H9 (cell line): ENCODE measurements around the gene CDH5. TPM values are rescaled to one million over a fixed set of nuclear protein-coding genes. Genes with fewer than 3 reads are reported as not detected.
"Not testable (repeated sequence)": the region's sequence is repeated elsewhere in the genome, so short reads cannot be mapped to it uniquely, and the experiment has no call there.

Source experiments
- DNase-seq: peaks from one replicate; pipeline ENCODE4 v3.0.0-alpha.2; 2017
- H2AFZ ChIP-seq: one replicate; pipeline ENCODE4 v1.6.1; 2013; ENCODE audit warnings: mild to moderate bottlenecking, low read length, control low read depth, moderate library complexity
- H2AK5ac ChIP-seq: 2 replicates; pipeline ENCODE4 v1.6.1; 2013; ENCODE audit warnings: low read length, control low read depth, mixed read lengths; ENCODE audit not compliant: insufficient read length
- H2BK120ac ChIP-seq: one replicate; pipeline ENCODE4 v1.6.1; 2013; ENCODE audit warnings: low read depth, mild to moderate bottlenecking, low read length, control low read depth, inconsistent platforms; ENCODE audit not compliant: poor library complexity, severe bottlenecking
- H2BK12ac ChIP-seq: 2 replicates; pipeline ENCODE4 v1.6.1; 2013; ENCODE audit warnings: low read length, control low read depth, mixed read lengths, low read depth; ENCODE audit not compliant: insufficient read length
- H2BK15ac ChIP-seq: 2 replicates; pipeline ENCODE4 v1.6.1; 2013; ENCODE audit warnings: low read depth, low read length, control low read depth
- H2BK20ac ChIP-seq: one replicate; pipeline ENCODE4 v1.6.1; 2013; ENCODE audit warnings: low read depth, mild to moderate bottlenecking, low read length, control low read depth, inconsistent platforms; ENCODE audit not compliant: poor library complexity, severe bottlenecking
- H2BK5ac ChIP-seq: 2 replicates; pipeline ENCODE4 v1.6.1; 2013; ENCODE audit warnings: low read length, control low read depth, mixed read lengths; ENCODE audit not compliant: insufficient read length
- H3K14ac ChIP-seq: 2 replicates; pipeline ENCODE4 v1.6.1; 2013; ENCODE audit warnings: low read length, control low read depth; ENCODE audit not compliant: insufficient read depth
- H3K18ac ChIP-seq: 2 replicates; pipeline ENCODE4 v1.6.1; 2013; ENCODE audit warnings: low read depth, mild to moderate bottlenecking, mixed read lengths, low read length, control low read depth; ENCODE audit not compliant: insufficient read length
- H3K23ac ChIP-seq: 2 replicates; pipeline ENCODE4 v1.6.1; 2013; ENCODE audit warnings: low read length, control low read depth, mixed read lengths, low read depth; ENCODE audit not compliant: insufficient read length
- H3K23me2 ChIP-seq: 2 replicates; pipeline ENCODE4 v1.6.1; 2013; ENCODE audit warnings: low read depth, mild to moderate bottlenecking, mixed read lengths, low read length, control low read depth; ENCODE audit not compliant: insufficient read length, poor library complexity, severe bottlenecking
- H3K27ac ChIP-seq: 2 replicates; pipeline ENCODE4 v1.5.1; 2013; ENCODE audit warnings: low read length, control low read depth, mixed read lengths, low read depth; ENCODE audit not compliant: insufficient read length
- H3K27me3 ChIP-seq: 2 replicates; pipeline ENCODE4 v1.6.1; 2013; ENCODE audit warnings: low read length, control low read depth, inconsistent platforms; ENCODE audit not compliant: insufficient read depth
- H3K4ac ChIP-seq: 2 replicates; pipeline ENCODE4 v1.6.1; 2013; ENCODE audit warnings: low read depth, mild to moderate bottlenecking, control low read depth, inconsistent platforms, low read length, moderate library complexity
- H3K4me1 ChIP-seq: 2 replicates; pipeline ENCODE4 v1.6.1; 2013; ENCODE audit warnings: low read length, control low read depth, inconsistent platforms; ENCODE audit not compliant: insufficient read depth
- H3K4me2 ChIP-seq: 2 replicates; pipeline ENCODE4 v1.6.1; 2013; ENCODE audit warnings: low read length, control low read depth, mixed read lengths; ENCODE audit not compliant: insufficient read length, insufficient read depth
- H3K56ac ChIP-seq: 2 replicates; pipeline ENCODE4 v1.6.1; 2013; ENCODE audit warnings: low read depth, mild to moderate bottlenecking, mixed read lengths, low read length, control low read depth; ENCODE audit not compliant: insufficient read length
- H3K79me1 ChIP-seq: 2 replicates; pipeline ENCODE4 v1.6.1; 2013; ENCODE audit warnings: low read depth, mild to moderate bottlenecking, moderate library complexity, low read length, control low read depth, inconsistent platforms; ENCODE audit not compliant: insufficient read depth, poor library complexity, severe bottlenecking
- H3K79me2 ChIP-seq: 2 replicates; pipeline ENCODE4 v1.6.1; 2013; ENCODE audit warnings: low read length, control low read depth, inconsistent platforms; ENCODE audit not compliant: insufficient read depth
- H3K9ac ChIP-seq: 2 replicates; pipeline ENCODE4 v1.6.1; 2013; ENCODE audit warnings: low read length, control low read depth, mixed read lengths; ENCODE audit not compliant: insufficient read length; ENCODE audit errors: extremely low read depth
- H3K9me3 ChIP-seq: one replicate; pipeline ENCODE4 v1.6.1; 2013; ENCODE audit warnings: low read depth, low read length, inconsistent platforms; ENCODE audit not compliant: control insufficient read depth
- H3T11ph ChIP-seq: one replicate; pipeline ENCODE4 v1.6.1; 2013; ENCODE audit warnings: mild to moderate bottlenecking, low read length, control low read depth, inconsistent platforms
- H4K20me1 ChIP-seq: one replicate; pipeline ENCODE4 v1.6.1; 2013; ENCODE audit not compliant: control insufficient read depth, insufficient read length, insufficient read depth
- H4K5ac ChIP-seq: 2 replicates; pipeline ENCODE4 v1.6.1; 2013; ENCODE audit warnings: low read depth, mild to moderate bottlenecking, mixed read lengths, low read length, control low read depth; ENCODE audit not compliant: insufficient read length
- H4K8ac ChIP-seq: replicated peaks from 2 replicates; pipeline ENCODE4 v1.6.1; 2013; ENCODE audit warnings: low read length, control low read depth, mixed read lengths, low read depth; ENCODE audit not compliant: insufficient read length
- H4K91ac ChIP-seq: 2 replicates; pipeline ENCODE4 v1.6.1; 2013; ENCODE audit warnings: low read depth, mild to moderate bottlenecking, moderate library complexity, mixed read lengths, low read length, control low read depth; ENCODE audit not compliant: insufficient read length
- H3K27ac Mint-ChIP-seq, 3 experiments: 2 replicates in 2 of 3; 3 replicates in 1 of 3; pipeline ENCODE4 v1.8.0; 2020 to 2021; ENCODE audit warnings: mixed read lengths in 3 of 3, mild to moderate bottlenecking in 1 of 3, moderate library complexity in 1 of 3
- H3K27me3 Mint-ChIP-seq: 2 replicates; pipeline ENCODE4 v1.8.0; 2021; ENCODE audit warnings: low read depth, mild to moderate bottlenecking, moderate library complexity, mixed read lengths
- H3K36me3 Mint-ChIP-seq, 3 experiments: 2 replicates in 2 of 3; 3 replicates in 1 of 3; pipeline ENCODE4 v1.8.0; 2020 to 2021; ENCODE audit warnings: low read depth in 3 of 3, mixed read lengths in 3 of 3; ENCODE audit not compliant: insufficient read depth in 1 of 3
- H3K4me1 Mint-ChIP-seq, 2 experiments: 2 replicates each; pipeline ENCODE4 v1.8.0; 2020; ENCODE audit warnings: mixed read lengths in 2 of 2
- H3K4me3 Mint-ChIP-seq, 2 experiments: 2 replicates in 1 of 2; 3 replicates in 1 of 2; pipeline ENCODE4 v1.8.0; 2020 to 2021; ENCODE audit warnings: mild to moderate bottlenecking in 2 of 2, mixed read lengths in 2 of 2, moderate library complexity in 1 of 2
- H3K9me3 Mint-ChIP-seq, 2 experiments: 2 replicates in 1 of 2; 3 replicates in 1 of 2; pipeline ENCODE4 v1.8.0; 2020; ENCODE audit warnings: mild to moderate bottlenecking in 2 of 2, mixed read lengths in 2 of 2, moderate library complexity in 1 of 2
- WGBS: extraction: QIAGEN DNeasy Blood & Tissue Kit; methylation state at CpG from one replicate; pipeline ENCODE4 v1.1.7; 2013; ENCODE audit warnings: missing lambda C conversion rate, low lambda C conversion rate, mixed read lengths; ENCODE audit not compliant: insufficient read length; ENCODE audit errors: extremely low coverage; 5-methylcytosine and 5-hydroxymethylcytosine counted together
- total RNA-seq: library from RNA; stranded (reverse); gene quantifications from 2 replicates; pipeline ENCODE4 v1.2.1, GENCODE V29; 2021
- TF ChIP-seq, protein P1 (sequence below): fragments of 200-600 bp; sonication (generic); conservative IDR thresholded peaks from 3 replicates; pipeline ENCODE4 v1.8.0; 2021; ENCODE audit warnings: antibody characterized with exemption, mild to moderate bottlenecking

Gene CDH5
- total RNA-seq, 1 experiment from 2014 or later = 0.20 TPM

DNA sequence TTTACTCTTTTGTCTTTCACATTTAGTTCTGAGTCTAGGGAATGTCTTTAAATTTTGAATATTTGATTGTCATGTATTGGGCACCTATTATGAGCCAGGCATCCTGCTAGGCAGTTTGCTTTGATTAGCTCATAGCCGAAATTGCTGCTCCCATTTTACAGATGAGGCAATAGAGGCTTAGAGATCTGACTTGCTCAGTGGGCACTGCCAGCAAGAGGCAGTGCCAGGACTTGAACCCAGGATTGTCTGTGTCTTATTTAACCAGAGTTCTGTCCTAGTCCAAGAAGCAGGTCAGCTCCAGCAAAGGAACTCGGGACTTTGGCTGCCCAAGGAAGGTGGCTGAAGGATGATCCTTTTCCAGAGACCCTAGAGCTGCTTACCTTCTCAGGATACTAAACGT, 85.1 kb downstream of the CDH5 start:
- H2BK5ac ChIP-seq = no peak overlapping the region
- no peaks in the 10 kb centered on the region for H3K4me1 ChIP-seq
- H2BK12ac ChIP-seq = no peak overlapping the region
- no peak overlapping the region for H2BK15ac ChIP-seq
- no peak overlapping the region for H3K56ac ChIP-seq
- no peak overlapping the region for H4K5ac ChIP-seq
- H3K79me2 ChIP-seq = no peaks in the 10 kb centered on the region
- H3T11ph ChIP-seq = no peak overlapping the region
- no peaks in the 10 kb centered on the region for H3K27me3 ChIP-seq
- H3K4me3 Mint-ChIP-seq = no peak overlapping the region
- no peaks in the 10 kb centered on the region for H3K9me3 ChIP-seq
- no peaks in the 10 kb centered on the region for H4K20me1 ChIP-seq
- H3K9ac ChIP-seq = no peak overlapping the region
- H4K91ac ChIP-seq = no peak overlapping the region
- no peak overlapping the region for H3K27ac ChIP-seq
- no peaks in the 10 kb centered on the region for H3K4me1 Mint-ChIP-seq
- no peak overlapping the region for H3K18ac ChIP-seq
- TF ChIP-seq, protein P1, sequence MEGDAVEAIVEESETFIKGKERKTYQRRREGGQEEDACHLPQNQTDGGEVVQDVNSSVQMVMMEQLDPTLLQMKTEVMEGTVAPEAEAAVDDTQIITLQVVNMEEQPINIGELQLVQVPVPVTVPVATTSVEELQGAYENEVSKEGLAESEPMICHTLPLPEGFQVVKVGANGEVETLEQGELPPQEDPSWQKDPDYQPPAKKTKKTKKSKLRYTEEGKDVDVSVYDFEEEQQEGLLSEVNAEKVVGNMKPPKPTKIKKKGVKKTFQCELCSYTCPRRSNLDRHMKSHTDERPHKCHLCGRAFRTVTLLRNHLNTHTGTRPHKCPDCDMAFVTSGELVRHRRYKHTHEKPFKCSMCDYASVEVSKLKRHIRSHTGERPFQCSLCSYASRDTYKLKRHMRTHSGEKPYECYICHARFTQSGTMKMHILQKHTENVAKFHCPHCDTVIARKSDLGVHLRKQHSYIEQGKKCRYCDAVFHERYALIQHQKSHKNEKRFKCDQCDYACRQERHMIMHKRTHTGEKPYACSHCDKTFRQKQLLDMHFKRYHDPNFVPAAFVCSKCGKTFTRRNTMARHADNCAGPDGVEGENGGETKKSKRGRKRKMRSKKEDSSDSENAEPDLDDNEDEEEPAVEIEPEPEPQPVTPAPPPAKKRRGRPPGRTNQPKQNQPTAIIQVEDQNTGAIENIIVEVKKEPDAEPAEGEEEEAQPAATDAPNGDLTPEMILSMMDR = no peak
- DNase-seq = no peak
- WGBS = no CpG with 5 or more reads among the region's 3 CpGs
- H3K27me3 Mint-ChIP-seq = peaks cover 8% of the 10 kb centered on the region
- H3K27ac Mint-ChIP-seq = no peak overlapping the region
- no peak overlapping the region for H2AFZ ChIP-seq
- no peak overlapping the region for H2BK20ac ChIP-seq
- no peak overlapping the region for H2AK5ac ChIP-seq
- no peak overlapping the region for H3K14ac ChIP-seq
- H4K8ac ChIP-seq = no peak overlapping the region
- no peak overlapping the region for H2BK120ac ChIP-seq
- no peak overlapping the region for H3K4ac ChIP-seq
- H3K4me2 ChIP-seq = no peak overlapping the region
- H3K9me3 Mint-ChIP-seq = no peaks in the 10 kb centered on the region
- H3K36me3 Mint-ChIP-seq = no peaks in the 10 kb centered on the region
- H3K79me1 ChIP-seq = no peaks in the 10 kb centered on the region
- H3K23me2 ChIP-seq = no peaks in the 10 kb centered on the region
- no peak overlapping the region for H3K23ac ChIP-seq

DNA sequence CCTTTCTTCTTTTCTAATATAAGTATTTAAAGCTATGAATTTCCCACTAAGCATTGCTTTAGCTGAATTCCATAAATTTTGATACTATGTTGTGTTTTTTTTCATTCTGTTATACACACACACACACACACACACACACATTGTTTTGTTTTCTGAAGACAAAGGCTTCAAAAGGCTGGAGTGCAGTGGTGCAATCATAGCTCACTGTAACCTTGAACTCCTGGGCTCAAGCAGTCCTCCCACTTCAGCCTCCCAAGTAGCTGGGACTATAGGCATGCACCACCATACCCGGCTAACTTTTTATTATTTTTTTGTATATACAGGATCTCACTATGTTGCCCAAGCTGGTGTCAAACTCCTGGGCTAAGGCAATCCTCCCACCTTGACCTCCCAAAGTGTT, 86.7 kb downstream of the CDH5 start:
- H4K5ac ChIP-seq, DNase-seq, H3K27ac ChIP-seq, H3K27me3 Mint-ChIP-seq, H3K9me3 ChIP-seq, H2AK5ac ChIP-seq, H3K4me1 ChIP-seq, H3T11ph ChIP-seq, H4K8ac ChIP-seq, H3K36me3 Mint-ChIP-seq, H3K4me2 ChIP-seq, H3K56ac ChIP-seq, H3K23me2 ChIP-seq, H3K4ac ChIP-seq, H2BK15ac ChIP-seq, H2AFZ ChIP-seq, H2BK120ac ChIP-seq, H4K91ac ChIP-seq, H2BK12ac ChIP-seq, H3K23ac ChIP-seq, H2BK20ac ChIP-seq, H3K9ac ChIP-seq, H3K27ac Mint-ChIP-seq, H3K27me3 ChIP-seq, H4K20me1 ChIP-seq, H3K79me2 ChIP-seq, H3K79me1 ChIP-seq, H3K18ac ChIP-seq, H3K14ac ChIP-seq, H2BK5ac ChIP-seq, H3K4me1 Mint-ChIP-seq, H3K9me3 Mint-ChIP-seq, H3K4me3 Mint-ChIP-seq: not testable (repeated sequence)
- WGBS = no CpG with 5 or more reads among the region's 1 CpG
